GM10266 (cell line): Measurements from ENCODE around the gene PSME2.

ENCODE experiments used
- DNase-seq: peaks from one replicate; pipeline ENCODE4 v3.0.0; 2012; ENCODE audit errors: extremely low spot score
- TF ChIP-seq, protein P1 (sequence below): IDR thresholded peaks from 2 replicates; pipeline ENCODE4 v1.5.1; 2012; ENCODE audit warnings: mild to moderate bottlenecking, low read depth; ENCODE audit not compliant: control insufficient read depth, insufficient read depth; ENCODE audit errors: missing control alignments

The PSME2 gene

GRCh38 chr14:24189059-24189375 is 42.6 kb upstream of the PSME2 start:
- DNase-seq, result no peak
- TF ChIP-seq, protein P1, sequence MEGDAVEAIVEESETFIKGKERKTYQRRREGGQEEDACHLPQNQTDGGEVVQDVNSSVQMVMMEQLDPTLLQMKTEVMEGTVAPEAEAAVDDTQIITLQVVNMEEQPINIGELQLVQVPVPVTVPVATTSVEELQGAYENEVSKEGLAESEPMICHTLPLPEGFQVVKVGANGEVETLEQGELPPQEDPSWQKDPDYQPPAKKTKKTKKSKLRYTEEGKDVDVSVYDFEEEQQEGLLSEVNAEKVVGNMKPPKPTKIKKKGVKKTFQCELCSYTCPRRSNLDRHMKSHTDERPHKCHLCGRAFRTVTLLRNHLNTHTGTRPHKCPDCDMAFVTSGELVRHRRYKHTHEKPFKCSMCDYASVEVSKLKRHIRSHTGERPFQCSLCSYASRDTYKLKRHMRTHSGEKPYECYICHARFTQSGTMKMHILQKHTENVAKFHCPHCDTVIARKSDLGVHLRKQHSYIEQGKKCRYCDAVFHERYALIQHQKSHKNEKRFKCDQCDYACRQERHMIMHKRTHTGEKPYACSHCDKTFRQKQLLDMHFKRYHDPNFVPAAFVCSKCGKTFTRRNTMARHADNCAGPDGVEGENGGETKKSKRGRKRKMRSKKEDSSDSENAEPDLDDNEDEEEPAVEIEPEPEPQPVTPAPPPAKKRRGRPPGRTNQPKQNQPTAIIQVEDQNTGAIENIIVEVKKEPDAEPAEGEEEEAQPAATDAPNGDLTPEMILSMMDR, result no peak

GRCh38 chr14:24188251-24189058 is 42.0 kb upstream of the PSME2 start, which contains the start of gene IPO4:
TSS of gene IPO4 (minus strand) at chr14:24188816. CDS start at chr14:24188787, 29 bp downstream.
- peak; percentile 98 for DNase-seq
- TF ChIP-seq, protein P1, result no peak

DNA sequence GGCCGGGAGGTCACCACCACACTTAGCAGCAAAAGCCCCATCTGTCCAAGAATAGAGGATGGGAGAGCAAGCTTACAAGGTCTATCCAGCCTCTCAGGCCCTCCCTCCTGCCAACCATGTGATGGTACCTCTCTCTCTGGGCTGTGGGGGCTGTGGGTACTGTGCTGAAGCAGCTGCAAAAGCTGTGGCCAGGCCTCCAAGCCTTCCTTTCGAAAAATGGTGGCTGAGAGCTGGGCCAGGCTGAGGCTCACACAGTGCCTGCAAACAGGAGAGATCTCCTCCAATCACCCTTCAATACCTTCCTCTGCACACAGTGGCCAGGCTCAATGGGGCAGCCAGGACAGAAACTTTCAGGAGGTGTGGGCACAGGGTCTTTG is 41.1 kb upstream of the PSME2 start:
- no peak for DNase-seq
- TF ChIP-seq, protein P1, result no peak

DNA sequence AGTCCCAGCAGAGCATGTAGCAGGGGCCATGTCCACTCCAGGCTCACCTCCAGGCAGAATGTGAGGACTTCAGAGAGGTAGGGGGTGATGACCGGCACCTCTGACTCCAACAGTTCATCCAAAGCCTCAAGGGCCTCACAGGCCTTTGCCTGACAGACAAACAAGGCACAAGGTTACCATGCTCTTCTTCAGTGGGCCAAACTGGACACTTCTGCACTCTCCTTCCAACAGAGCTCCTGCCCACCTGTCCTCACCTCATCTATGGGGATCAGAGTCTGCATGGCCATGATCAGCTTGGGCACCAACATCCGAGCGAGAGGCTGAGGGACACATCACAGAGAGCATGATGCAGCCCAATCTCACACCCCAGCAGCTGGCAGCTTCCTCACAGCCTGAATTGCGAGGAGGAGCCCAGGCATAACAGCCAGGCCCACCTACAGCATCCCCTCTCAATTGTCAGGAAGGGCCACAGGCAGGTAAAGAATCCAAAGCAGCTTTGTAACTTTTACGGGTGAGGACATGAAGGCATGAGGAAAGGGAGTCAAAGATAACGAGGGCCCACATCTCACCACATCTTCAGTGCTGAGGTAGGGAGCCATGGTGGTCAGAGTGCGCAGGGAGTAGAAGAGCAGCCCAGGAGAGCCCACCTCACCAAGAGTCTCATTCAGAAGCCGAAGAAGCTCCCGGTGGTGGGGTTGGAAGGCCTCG is 40.6 kb upstream of the PSME2 start:
- TF ChIP-seq, protein P1, result no peak

DNA sequence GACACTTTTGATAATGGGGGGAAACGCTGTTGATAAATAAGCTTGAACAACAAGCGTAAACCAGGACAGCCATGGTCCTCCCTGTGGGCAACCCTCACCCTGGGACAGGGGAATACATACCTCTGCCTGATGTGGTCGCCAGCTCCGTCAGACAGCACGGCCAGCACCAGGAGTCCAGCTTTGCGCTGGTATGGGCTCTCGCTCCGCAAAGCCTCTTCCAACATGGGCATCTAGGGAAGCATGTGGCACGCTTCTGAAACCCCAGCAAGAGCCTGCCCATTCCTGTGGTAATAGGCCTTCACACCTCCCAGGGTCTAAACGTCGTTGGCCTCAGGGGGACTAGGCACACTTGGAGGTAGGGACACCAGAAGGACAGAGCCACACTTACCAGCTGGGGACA is 39.3 kb upstream of the PSME2 start:
- TF ChIP-seq, protein P1, result no peak
- DNase-seq, result no peak

More for the DNA sequence above, 40.6 kb upstream of the PSME2 start:
- DNase-seq, result no peak

- TF ChIP-seq, protein P1, result no peak
- no peak for DNase-seq
Measured at GRCh38 chr14:24185026-24185425, 38.6 kb upstream of the PSME2 start.
